ENCODE results near the gene SPAG4. TPM values are rescaled to one million over a fixed set of nuclear protein-coding genes. Genes with fewer than 3 reads are reported as not detected.

Gene SPAG4
- polyA plus RNA-seq, 1 experiment, result 11.4 TPM

DNA sequence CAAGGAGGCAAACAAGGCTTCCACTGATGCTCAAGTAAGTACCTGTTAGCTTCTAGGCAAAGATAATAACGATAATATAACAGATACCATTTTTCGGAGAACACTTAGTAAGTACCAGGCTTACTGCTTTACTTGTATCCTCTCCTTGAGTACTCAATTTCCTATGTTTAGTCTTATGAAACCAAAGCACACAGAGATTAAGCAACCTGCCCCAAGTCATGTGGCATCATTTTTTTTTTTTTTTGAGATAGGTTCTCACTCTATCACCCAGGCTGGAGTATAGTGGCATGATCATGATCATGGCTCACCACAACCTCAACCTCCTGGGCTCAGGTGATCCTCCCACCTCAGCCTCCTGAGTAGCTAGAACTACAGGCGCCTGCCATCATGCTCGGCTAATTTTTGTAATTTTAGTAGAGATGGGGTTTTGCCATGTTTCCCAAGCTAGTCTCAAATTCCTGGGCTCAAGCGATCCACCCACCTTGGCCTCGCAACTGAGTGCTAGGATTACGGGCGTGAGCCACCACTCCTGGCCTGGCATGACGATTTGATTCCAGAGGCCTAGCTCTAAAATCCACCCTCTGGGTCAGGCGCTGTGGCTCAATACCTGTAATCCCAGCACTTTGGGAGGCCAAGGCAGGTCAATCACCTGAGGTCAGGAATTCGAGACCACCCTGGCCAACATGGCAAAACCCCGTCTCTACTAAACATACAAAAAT is 14.0 kb downstream of the SPAG4 start:
- TF ChIP-seq, protein P1, sequence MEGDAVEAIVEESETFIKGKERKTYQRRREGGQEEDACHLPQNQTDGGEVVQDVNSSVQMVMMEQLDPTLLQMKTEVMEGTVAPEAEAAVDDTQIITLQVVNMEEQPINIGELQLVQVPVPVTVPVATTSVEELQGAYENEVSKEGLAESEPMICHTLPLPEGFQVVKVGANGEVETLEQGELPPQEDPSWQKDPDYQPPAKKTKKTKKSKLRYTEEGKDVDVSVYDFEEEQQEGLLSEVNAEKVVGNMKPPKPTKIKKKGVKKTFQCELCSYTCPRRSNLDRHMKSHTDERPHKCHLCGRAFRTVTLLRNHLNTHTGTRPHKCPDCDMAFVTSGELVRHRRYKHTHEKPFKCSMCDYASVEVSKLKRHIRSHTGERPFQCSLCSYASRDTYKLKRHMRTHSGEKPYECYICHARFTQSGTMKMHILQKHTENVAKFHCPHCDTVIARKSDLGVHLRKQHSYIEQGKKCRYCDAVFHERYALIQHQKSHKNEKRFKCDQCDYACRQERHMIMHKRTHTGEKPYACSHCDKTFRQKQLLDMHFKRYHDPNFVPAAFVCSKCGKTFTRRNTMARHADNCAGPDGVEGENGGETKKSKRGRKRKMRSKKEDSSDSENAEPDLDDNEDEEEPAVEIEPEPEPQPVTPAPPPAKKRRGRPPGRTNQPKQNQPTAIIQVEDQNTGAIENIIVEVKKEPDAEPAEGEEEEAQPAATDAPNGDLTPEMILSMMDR (IDR thresholded peaks at IDR 0.05; ENCODE audit: insufficient read depth, low read depth, low read length), result no peak
- peaks cover 38% of the 10 kb centered on the region for H3K36me3 ChIP-seq (ENCODE audit: control insufficient read depth, insufficient read depth, low read length)
- ChIA-PET CTCF (interaction anchor here (5.0 kb wide), 1 partner anchor 10 kb away, joined by 29 read pairs; no protein-coding TSS in a partner anchor), POLR2A (no interaction called here)
- H3K4me3 ChIP-seq (ENCODE audit: low read depth, low read length), result no peak overlapping the region
- no peak for DNase-seq (ENCODE audit: low read depth)
- no peaks in the 10 kb centered on the region for H3K27me3 ChIP-seq (ENCODE audit: control insufficient read depth, insufficient read depth, low read length)

DNA sequence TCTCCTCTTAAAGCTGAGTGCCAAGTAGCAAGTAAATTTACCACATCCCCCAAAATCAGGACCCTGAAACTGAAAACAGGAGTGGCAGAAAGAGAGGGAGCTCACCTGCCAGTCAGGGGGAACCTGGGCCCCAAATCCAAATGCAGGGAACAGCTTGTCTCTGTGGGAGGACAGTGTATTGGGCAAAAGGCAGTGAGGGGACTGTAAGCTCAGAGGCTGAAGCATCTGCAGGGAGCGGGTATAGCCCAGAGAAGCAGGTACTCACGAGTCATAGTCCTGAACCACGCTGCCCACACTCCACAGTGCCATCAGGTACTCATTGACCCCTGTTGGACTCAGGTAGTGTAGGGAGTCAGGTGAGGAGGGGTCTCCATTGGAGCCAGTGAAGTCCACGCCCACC is 15.0 kb downstream of the SPAG4 start:
- ChIA-PET CTCF (interaction anchor here (0.5 to 5.0 kb wide), 2 partner anchors 11 to 19 kb away, joined by 3 to 29 read pairs; no protein-coding TSS in a partner anchor), POLR2A (no interaction called here)

DNA sequence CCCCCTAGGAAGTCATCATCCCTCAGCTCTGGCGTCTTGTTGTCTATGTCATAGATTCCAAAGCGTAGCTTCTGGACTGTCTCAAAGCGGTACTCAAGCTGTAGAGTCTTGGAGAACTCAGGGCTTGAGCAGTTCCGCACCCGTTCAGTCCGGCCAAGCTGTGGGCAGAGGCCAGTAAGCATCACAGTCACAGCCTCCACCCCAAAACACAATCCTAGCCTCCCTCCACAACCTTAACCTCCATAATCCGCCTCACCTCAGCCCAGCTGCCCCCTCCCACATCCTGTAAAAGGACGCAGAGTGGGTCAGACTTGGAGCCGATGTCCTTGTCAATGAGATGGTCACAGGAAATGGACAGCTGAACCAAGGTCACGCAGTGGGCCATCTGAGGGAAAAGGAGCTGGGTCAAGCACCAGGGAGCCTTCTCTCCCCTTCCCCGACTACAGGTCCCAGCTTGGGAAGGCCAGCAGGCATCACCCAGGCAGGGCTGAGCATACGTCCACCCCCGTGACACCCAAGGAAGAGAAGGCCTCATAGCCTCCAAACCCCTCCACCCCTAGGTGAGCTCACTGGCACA is 17.0 kb downstream of the SPAG4 start:
- H3K36me3 ChIP-seq (ENCODE audit: control insufficient read depth, insufficient read depth, low read length), result peaks cover 27% of the 10 kb centered on the region
- ChIA-PET CTCF (interaction anchor here (0.6 to 5.0 kb wide), 3 partner anchors 10 to 169 kb away, joined by 3 to 29 read pairs (median 3); no protein-coding TSS in a partner anchor), POLR2A (no interaction called here)
- DNase-seq (ENCODE audit: low read depth), result no peak
- H3K27me3 ChIP-seq (ENCODE audit: control insufficient read depth, insufficient read depth, low read length), result no peaks in the 10 kb centered on the region
- TF ChIP-seq, protein P1 (IDR thresholded peaks at IDR 0.05; ENCODE audit: insufficient read depth, low read depth, low read length), result no peak
- no peak overlapping the region for H3K4me3 ChIP-seq (ENCODE audit: low read depth, low read length)

More for the DNA sequence above, 15.0 kb downstream of the SPAG4 start:
- Histone ChIP-seq H3K36me3 (ENCODE audit: control insufficient read depth, insufficient read depth, low read length) (peaks cover 35% of the 10 kb centered on the region), H3K27me3 (ENCODE audit: control insufficient read depth, insufficient read depth, low read length) (no peaks in the 10 kb centered on the region), H3K4me3 (ENCODE audit: low read depth, low read length) (no peak overlapping the region)
- no peak for DNase-seq (ENCODE audit: low read depth)
- TF ChIP-seq, protein P1 (IDR thresholded peaks at IDR 0.05; ENCODE audit: insufficient read depth, low read depth, low read length), result no peak

DNA sequence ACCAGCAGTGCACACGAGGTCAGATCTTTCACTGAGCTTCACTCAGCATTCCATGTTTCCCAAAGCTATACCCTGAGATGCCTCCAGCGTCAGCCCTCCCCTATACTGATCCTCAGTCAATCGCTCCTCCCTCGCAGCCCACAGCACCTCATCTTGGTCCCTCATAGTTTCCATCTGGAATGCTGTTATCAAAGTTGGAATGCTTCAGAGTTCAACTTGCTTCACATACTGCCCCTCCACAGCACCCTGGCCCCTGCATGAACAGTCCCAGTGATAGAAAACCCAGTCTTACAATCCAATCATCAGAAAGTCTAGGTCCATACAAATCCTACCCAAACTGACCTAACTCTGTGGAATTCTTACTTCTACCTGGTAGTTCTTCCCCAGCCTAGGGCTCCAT is 20.0 kb downstream of the SPAG4 start:
- ChIA-PET POLR2A (no interaction called here), CTCF (interaction anchor here (0.6 to 2.3 kb wide), 3 partner anchors 16 to 41 kb away, joined by 3 to 11 read pairs (median 4); no protein-coding TSS in a partner anchor)
- no peak overlapping the region for H3K4me3 ChIP-seq (ENCODE audit: low read depth, low read length)
- TF ChIP-seq, protein P1 (IDR thresholded peaks at IDR 0.05; ENCODE audit: insufficient read depth, low read depth, low read length), result no peak
- no peak for DNase-seq (ENCODE audit: low read depth)
- H3K36me3 ChIP-seq (ENCODE audit: control insufficient read depth, insufficient read depth, low read length), result peaks cover 19% of the 10 kb centered on the region
- H3K27me3 ChIP-seq (ENCODE audit: control insufficient read depth, insufficient read depth, low read length), result no peaks in the 10 kb centered on the region

DNA sequence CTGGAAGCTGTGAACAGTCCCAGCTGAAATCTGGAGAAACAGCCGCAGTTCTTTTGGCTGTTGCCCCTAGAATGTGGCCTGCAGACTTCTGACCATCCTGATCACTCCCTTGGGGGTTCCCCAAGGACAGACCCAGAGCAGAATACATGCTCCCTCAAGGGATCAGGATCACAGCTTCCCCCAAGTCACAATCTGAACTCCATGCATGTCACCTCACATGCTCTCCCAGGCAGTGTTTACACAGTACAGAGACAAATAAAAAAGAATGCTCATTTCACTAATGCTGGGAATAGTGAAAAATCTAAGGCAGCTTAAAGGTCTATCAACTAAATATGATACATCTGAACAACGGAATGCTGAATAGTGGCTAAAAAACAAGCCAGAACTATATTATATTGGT is 20.5 kb downstream of the SPAG4 start:
- no peaks in the 10 kb centered on the region for H3K27me3 ChIP-seq (ENCODE audit: control insufficient read depth, insufficient read depth, low read length)
- no peak for DNase-seq (ENCODE audit: low read depth)
- CTCF ChIA-PET, result interaction anchor here (1.1 to 2.3 kb wide), 3 partner anchors 16 to 32 kb away, joined by 3 to 11 read pairs (median 4); no protein-coding TSS in a partner anchor
- peaks cover 16% of the 10 kb centered on the region for H3K36me3 ChIP-seq (ENCODE audit: control insufficient read depth, insufficient read depth, low read length)
- TF ChIP-seq, protein P1 (IDR thresholded peaks at IDR 0.05; ENCODE audit: insufficient read depth, low read depth, low read length), result no peak
- H3K4me3 ChIP-seq (ENCODE audit: low read depth, low read length), result no peak overlapping the region
- POLR2A ChIA-PET, result no interaction called here
